HG03469 (cell line): ENCODE measurements around the gene MRPL2.
"Not testable (repeated sequence)": the region's sequence is repeated elsewhere in the genome, so short reads cannot be mapped to it uniquely, and the experiment has no call there.

Source experiments
- ATAC-seq: cut with Tn5 transposase; IDR thresholded peaks from one replicate; pipeline ENCODE4 v1.9.1; 2021; ENCODE audit warnings: mild to moderate bottlenecking, moderate library complexity, moderate number of reproducible peaks; ENCODE audit not compliant: unreplicated experiment

MRPL2 gene

DNA sequence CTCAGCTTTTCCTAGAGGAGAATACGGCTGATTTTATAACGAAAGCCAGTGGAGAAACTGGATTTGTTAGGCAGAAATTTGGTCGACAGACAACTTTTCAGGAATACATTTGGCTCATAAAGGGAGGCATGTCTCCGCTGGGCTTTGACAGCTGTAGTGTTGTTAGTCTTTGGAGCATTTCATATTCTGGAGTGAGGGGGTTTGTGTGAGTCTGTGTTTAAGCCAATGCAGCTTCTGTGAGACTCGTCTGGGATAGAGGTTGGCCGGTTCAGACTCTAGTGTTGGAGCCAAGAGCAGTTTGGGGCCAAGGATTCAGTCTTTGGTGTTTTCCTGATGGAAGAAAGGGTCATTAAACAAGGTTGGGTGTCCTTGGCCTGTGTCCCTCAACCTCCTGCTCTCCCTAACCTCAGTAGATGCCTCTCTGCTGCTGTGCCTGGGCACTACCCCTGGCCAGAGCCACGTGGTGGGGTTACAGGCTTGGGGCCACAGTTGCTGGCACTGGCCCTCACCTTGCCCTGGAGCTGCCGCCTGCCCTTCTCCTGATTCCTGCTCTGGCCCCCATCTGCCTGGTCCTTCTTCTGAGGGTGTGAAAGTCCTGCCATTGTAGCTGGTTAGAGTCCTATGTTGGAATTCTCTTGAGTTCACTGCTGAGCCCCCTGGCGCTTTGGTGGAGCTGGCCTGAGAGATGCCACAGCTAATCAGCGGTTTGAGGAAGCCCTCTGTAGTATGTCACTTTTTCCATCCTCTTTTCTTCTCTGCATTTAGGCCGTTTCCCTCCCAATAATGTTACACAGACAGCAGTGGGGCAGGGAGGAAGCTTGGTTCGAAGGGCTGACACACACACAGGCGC is 23.8 kb upstream of the MRPL2 start:
- ATAC-seq: no peak

DNA sequence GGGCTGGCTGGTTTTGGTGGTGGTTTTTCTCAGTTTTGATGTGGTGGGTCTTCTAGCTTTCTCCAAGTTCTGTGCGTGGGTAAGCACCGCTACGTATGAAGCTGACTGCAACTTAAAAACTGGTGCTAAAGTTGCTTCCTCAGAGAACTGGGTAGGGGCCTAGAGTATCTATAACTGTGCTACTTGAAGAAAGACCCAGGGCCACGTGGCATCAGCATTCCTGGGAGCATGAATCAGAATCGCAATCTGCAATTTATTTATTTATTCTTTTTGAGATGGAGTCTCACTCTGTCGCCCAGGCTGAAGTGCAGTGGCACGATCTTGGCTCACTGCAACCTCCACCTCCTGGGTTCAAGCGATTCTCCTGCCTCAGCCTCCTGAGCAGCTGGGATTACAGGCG is 22.7 kb upstream of the MRPL2 start:
- not testable (repeated sequence) for ATAC-seq

DNA sequence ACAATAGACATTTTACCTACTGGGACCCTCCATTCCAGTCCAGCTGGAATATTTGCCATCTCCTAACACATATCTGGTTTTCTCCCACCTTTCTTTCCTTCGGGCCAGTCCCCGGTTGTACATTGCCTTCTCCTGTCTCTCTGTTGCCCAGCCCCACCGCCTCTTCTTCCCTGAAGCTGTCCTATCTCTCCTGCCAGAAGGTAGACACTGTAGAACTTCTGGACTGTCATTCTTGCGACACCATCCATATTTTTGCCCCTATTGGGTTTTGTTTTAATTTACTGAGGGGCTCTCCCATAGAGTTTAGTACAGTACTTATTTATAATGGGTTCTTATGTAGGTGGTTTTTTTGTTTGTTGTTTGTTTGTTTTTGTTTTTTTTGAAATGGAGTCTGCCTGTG is 21.8 kb upstream of the MRPL2 start:
- ATAC-seq: no peak

DNA sequence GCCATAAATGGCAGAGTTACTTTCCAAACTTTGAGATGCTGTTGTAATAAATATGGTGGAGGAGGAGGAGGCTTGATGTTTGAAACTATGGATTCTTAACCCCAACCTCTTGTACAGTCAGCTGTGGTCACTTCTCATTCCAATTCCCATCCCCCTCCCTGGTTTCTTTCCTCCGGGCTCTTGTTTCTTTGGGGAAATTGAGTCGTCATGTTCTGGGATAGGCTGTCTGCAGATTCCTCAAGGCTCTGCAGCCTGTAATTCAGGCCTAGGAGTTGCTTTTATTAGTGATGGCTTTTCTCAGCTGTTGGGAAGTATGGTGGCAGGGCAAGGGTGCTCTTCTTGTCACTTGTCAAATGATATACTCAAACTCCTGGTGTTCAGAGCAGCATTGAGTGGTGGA is 19.5 kb upstream of the MRPL2 start:
- ATAC-seq: no peak

DNA sequence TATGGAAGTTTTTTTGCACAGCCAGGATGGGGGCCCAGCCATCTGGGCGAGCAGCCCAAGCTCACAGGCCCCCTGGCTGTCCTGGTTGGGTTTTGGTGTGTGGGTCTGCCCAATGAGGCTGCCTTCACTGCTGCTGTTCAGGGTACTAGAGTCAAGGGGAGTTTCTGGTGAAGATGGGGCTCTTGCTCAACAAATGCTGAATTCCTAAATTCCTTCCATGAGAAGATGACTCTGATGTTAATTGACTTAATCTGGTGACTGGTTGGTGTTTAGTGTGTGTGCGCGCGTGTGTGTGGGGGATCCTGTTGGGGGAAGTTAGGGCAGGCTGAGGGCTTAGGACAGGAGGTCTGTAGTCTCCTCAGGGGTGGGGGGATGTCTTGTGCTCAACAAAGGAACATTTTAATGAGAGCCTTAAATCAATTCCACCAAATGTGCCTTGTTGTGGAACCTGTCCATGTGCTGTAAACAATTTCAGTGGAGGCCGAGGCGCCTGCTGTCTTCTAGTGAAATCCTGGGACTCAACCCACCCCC is 18.8 kb upstream of the MRPL2 start:
- no peak for ATAC-seq

DNA sequence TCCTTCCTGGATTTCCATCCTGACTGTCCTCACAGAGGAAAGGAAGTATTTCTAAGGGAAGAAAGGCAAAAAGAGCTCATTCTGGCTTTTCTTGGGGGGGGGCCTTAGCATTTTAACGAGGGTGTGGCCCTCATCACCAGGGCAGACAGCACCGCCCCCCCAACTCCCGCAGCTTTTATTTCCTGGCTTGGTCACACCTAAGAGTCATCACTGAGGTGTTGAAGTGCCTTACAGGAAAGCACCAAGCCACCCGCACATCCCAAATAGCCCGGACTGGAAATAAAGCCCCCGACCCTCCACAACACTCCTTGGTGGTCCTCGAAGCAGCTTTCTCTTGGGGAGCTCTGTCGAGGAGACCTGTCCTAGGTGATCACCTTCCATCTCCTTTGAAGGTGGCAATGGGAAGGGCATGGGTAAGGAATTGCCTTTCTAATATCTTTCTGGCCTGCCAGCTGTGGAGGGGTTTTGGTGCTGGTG is 18.1 kb upstream of the MRPL2 start:
- no peak for ATAC-seq

DNA sequence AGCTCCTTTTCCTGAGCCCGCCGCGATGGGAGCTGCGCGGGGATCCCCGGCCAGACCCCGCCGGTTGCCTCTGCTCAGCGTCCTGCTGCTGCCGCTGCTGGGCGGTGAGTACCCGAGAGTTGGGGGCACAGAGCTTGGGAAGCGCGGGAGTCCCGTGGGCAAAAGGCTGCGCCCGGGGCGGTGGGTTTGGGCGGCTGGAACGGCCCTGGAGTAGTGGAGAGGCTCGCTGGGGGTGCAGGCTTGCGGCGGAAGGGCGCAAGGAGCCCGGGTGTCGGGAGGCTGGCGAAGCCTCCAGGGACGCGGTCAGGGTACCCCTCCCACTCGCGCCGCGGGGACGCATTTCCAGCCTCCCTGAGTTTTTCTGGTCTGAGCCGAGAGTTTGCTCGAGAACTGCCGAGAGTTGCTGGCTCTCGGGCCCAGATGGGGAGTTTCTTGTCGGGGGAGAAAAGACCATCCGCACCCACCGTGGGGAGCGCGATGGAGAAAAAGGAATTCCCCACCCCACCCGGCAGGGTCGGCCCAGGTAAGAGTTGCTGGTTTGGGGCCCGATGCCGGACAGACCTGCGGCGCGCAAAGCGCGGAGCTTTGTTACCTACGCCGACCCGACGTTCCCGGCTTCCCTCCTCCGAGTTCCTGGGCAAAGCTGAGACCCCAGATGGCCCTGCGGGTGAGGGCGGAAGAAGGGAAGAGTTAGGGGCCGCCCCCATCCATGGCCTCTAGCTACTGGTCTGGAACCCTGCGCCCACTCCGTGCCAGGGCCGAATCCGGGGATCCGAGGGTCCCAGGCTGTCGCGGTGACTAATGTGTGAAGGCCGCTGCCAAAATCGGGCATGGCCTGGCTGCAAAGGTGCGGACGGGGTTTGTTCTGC is 17.5 kb upstream of the MRPL2 start:
- ATAC-seq: no peak

DNA sequence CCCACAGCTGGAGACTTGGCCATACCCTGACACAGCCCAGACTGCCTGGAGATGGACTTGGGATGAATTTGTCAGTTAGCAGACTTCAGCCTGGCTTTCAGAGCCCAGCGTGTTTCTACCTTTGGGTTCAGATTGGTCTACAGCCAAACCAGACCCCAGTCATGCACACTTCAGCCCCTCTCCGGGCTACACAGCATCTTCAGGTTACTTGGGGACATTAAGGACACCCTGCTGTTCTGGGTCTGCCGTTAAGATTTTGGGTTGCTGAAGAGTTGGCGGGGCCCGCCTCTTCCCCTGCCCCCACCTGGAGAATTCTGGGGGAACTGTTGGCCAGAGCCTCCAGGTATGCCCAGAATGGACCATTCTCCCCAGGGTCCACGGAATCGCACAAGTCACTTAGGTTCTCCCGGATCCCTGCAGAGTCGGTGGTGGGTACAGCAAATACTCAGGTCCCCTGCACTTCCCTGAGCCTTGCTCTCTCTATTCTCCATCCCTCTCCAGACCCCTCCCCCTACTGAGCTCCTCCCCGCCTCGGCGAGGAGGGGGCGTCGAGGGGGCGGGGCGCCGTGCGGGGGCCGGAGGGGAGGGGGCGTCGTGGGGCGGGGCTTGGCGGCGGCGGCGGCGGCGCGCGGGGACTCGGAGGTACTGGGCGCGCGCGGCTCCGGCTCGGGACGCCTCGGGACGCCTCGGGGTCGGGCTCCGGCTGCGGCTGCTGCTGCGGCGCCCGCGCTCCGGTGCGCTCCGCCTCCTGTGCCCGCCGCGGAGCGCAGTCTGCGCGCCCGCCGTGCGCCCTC is 16.6 kb upstream of the MRPL2 start, which contains the start of gene PTK7:
Gene PTK7, plus strand, starts transcription at position 645 of the 794 bp plus-strand sequence. CDS start 175 bp downstream, outside the sequence.
- no peak for ATAC-seq

DNA sequence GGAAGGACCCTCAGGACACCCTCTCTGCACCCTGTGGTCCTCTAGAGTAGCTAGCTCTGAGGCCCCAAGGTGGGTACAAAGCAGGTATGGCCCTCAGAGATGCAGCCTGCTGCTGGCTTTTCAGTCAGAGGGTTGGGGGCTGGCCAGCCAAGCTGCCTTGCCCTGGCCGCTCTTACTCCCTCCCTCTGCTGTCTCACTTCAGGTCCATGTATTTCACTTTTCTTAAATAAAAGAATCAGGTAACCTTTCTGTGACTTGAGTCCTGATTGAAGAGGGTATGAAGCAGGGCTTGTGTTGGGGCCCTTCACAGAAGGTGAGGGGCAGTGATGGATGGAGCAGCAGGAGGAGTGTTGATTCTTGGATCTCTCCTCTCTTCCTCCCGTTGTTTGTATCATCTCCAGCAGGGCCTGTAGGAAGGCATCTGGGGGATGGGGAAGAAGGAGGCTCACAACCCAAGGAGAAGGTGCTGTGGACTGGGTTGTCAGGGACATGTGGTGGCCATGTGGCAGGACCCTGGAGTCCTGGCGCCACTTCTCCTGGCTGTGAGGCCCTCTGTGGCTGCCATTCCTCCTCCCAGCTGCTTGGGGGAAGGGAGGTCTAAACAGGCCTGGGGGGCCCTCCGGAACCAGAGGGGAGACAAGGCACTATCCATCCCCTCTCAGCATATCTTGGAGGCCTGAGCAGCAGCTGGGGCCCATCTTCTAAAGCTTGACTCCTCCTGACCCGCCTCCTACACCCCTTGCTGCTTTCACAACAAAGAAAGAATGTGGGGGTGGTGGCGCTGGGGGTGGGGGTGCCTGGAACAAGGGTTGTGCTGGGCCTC is 15.8 kb upstream of the MRPL2 start:
- no peak for ATAC-seq

DNA sequence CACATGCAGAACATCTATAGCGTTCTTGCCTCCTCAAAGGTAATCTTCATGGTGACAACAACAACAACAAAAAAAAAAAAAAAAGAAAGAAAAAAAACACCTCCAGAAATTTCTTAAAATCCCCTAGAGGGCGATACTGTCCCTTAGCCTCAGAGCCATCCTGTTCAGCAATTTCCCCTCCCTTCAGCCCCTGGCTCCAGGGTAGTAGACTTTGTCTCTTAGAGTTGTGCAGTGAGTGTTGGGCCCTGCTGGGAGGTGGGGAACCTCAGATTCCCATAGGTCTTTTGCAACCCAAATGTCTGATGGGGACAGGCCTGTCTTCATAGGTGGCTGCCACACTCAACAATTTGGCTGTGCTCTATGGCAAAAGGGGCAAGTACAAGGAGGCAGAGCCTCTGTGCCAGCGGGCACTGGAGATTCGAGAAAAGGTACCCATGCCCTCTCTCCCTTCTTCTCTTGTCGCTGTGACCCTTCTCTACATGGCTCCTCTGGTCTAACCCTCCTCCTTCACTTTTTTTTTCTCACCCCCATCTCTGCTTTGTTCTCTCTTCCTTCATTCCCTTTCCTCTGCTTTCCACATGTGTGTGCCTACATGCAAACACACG is 10.9 kb upstream of the MRPL2 start:
- no peak for ATAC-seq

DNA sequence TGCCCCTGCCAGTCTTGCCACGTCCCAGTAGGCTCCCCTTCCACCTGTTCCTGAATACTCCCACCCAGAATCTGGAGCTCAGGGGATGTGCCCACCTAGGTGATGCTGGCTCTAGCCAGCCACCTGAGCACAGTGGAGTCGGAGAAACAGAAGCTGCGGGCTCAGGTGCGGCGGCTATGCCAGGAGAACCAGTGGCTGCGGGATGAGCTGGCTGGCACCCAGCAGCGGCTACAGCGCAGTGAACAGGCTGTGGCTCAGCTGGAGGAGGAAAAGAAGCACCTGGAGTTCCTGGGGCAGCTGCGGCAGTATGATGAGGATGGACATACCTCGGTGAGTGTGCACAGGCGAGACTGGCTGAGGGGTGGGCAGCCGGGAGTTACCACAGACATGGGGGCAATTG is 3.6 kb upstream of the MRPL2 start:
- no peak for ATAC-seq

DNA sequence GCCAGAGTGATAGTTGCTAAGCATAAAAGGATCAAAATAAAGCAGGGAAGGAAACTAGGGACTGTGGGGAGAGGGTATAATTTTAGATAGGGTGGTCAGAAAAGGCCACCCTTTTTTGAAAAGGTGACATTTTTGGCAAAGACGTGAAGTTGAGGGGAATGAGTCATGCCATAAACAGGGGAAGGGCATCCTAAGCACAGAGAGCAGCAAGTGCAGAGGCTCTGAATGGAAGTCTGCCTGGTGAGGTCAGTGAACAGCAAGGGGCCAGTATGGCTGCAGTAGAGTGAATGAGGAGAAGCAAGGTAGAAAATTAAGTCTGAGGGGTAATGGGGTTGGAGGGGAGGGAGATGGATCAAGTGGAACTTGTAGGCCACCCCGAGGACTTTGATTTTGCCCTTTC is 2.6 kb upstream of the MRPL2 start:
- no peak for ATAC-seq

DNA sequence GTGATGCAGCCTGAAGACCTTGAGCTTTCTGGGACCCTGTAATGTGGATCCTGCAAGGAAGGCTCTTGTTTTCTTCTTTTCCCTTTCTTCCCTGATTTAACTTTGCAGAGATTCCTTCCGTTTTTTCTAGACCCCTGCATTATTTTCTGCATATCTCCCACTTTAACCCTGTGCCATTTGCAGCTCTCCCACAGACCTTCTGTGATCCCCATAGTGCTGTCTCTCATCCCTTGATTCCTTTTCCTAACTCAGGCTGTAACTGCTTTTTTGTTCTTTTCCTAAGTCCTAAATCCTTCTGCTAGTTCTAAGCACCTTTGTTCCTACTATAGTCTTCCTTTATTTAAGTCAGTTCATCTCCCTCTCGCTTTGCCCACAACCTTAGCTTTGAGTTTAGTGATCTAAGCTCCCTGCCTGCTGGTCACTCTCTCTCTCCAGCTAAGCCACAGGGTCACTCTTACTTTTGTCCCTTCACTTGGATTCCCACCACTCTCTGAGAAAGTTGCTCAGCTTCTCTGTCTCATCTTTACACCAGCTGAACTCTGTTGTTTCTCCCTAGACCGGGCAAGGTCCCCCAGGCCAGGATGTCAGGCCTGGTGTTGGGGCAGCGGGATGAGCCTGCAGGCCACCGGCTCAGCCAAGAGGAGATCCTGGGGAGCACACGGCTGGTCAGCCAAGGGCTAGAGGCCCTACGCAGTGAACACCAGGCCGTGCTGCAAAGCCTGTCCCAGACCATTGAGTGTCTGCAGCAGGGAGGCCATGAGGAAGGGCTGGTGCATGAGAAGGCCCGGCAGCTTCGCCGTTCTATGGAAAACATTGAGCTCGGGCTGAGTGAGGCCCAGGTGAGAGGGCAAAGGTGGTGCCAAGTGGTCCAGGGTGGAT is 1.8 kb upstream of the MRPL2 start:
- ATAC-seq: no peak

DNA sequence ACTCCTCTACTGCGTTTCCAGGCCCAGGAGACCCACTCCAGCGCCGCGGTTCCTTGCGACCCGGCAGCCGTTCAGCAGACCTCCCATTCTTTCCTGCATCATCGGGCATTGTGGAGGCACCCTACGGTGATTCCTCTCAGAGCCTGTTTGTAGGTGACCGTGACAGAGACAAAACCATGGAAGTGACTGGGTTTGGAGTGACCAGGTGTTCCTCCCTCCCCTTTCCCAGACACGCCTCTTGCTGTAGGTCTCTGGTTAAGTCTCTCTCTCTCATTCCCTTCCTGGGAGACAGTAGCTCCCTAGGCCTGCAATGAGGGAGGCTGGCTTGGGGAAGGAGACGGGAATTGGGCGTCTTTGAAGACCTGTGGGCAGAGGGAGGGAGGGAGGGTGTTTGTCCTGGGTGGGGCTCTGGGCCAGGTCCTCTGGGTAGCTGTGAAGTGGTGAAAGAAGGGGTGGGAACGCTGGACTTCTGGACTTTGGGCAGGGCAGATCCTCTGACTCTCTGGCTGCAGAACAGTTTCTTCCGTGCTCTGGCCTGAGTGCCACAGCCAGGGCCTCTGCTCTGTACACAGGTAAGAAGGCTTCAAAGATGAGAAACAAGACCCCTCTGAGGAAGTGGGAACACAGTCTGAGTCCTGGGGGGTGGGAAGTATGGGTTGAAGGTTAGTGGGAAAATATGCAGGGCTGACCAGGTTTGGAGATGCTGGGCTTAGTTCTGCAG is 960 bp upstream of the MRPL2 start:
- peak; percentile 5 for ATAC-seq

DNA sequence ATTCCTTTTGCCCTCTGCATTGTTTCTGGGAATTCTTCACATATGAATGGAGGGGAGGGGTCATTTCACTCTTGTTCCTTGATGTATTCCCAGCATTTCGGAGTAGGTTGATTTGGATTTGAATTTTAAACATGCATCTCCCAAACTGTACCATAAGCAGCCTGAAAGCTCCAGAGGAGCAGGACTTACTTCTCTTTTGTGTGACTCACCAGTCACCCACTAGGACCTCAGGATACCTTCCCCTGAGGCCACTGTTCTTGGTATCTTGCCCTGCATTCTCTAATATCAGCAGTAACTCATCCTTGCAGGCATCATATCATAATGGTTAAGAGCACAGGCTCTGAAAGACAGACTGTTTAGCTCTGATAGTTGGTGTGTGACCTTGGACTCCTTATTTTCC is 703 bp downstream of the MRPL2 start:
- ATAC-seq: no peak

DNA sequence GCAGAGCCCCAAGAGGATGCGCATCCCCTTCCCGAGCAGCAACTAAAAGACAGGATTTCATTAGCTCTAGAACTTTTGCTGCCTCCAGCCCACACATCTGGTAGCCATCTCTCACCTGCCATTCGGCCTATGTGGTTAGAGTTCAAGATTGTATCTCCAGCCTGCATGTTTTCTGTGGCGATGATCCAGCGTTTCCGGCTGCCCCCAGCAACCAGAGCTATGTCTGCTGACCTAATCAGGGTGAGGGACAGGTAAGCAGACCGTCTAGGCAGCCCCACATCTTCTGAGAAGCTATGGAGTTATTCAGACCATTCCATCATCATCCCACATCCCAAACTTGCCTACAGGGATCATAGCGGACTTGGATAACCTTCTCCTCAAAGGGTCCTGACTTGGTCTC is 3.3 kb downstream of the MRPL2 start:
- ATAC-seq: no peak

DNA sequence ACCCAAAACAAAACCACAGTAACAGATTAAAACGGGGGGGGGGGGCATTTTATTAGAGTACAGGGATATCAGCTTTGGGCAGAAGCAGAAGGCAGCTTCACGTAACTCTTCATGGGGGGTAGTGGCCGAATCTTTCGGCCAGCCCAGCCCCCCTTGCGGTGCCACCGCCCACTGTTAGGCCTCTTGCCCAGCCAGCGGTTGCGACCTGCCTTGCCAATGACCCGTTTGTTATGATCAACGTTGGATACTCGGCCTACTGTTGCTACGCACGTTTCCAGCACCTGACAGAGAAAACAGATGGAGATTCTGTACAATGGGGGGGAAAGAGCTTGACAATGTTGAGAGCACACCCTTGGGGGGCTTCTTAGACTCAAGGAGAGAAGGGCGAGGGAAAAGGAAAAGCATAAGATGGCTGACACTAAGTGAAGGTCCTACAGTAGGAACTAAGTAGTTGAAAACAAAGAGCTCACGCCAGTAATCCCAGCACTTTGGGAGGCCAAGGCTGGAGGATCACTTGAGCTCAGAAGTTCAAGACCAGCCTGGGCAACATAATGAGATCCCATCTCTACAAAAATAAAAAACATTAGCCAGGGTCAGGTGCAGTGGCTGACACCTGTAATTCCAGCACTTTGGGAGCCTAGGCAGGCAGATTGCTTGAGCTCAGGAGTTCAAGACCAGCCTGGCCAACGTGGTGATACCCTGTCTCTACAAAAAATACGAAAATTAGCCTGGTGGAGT is 4.9 kb downstream of the MRPL2 start:
- ATAC-seq: no peak
